A549 (cell line): Measurements from ENCODE around the gene ITSN1. TPM values are rescaled to one million over a fixed set of nuclear protein-coding genes. Genes with fewer than 3 reads are reported as not detected.
A peak's percentile ranks its signal among the peaks of the same experiment; 100 is the strongest.

Source experiments
- ATAC-seq, 2 experiments: fragments of 200-7000 bp in 1 of 2; fragments of >200 bp in 1 of 2; cut with Nextera tagmentation in 1 of 2; cut with Tn5 transposase in 1 of 2; 3 replicates each; pipeline versions ENCODE4 v1.8.0 to v1.9.1; 2018 to 2020; ENCODE audit warnings: mild to moderate bottlenecking in 1 of 2, moderate library complexity in 1 of 2
- CTCF ChIA-PET: fragments of 300-600 bp; sonication (Branson Sonifier 250); formaldehyde crosslinking; extraction: SDS; loops from one replicate; lab custom pipeline; 2021; ENCODE audit warnings: antibody characterized with exemption, inconsistent platforms; lab: Yijun Ruan, JAX
- POLR2A ChIA-PET: fragments of 350-600 bp; formaldehyde crosslinking; extraction: SDS; loops from one replicate; lab custom pipeline; 2021; ENCODE audit warnings: antibody characterized with exemption, inconsistent platforms; lab: Yijun Ruan, JAX
- DNase-seq, 2 experiments: peaks; one replicate each; pipeline versions ENCODE4 v3.0.0 to v3.0.0-alpha.2; 2011 to 2016; ENCODE audit warnings: low read depth in 1 of 2, low spot score in 1 of 2
- FAIRE-seq: peaks from 2 replicates; lab custom pipeline; 2011; peaks lifted over from hg19 to GRCh38; lab: Jason Lieb, UNC
- H3K27ac ChIP-seq, 2 experiments: fragments of >200 bp; sonication (Bioruptor Twin); formaldehyde crosslinking; 3 replicates each; pipeline ENCODE4 v1.5.1; 2016 to 2017
- H3K4me1 ChIP-seq: fragments of >200 bp; sonication (Bioruptor Twin); formaldehyde crosslinking; 3 replicates; pipeline ENCODE4 v1.6.1; 2016
- H3K4me2 ChIP-seq: fragments of >200 bp; sonication (Bioruptor Twin); formaldehyde crosslinking; 3 replicates; pipeline ENCODE4 v1.6.1; 2016
- H3K4me3 ChIP-seq: fragments of >200 bp; sonication (Bioruptor Twin); formaldehyde crosslinking; 3 replicates; pipeline ENCODE4 v1.5.1; 2016
- H3K9me3 ChIP-seq: fragments of >200 bp; sonication (Bioruptor Twin); formaldehyde crosslinking; 3 replicates; pipeline ENCODE4 v1.6.1; 2016
- BHLHE40 ChIP-seq: IDR thresholded peaks from 2 replicates; pipeline ENCODE4 v1.6.1; 2012; ENCODE audit warnings: low read depth, low read length, inconsistent platforms
- CBX8 ChIP-seq: fragments of 200-600 bp; sonication (generic); IDR thresholded peaks from 2 replicates; pipeline ENCODE4 v1.6.1; 2016
- CTCF ChIP-seq: fragments of >200 bp; sonication (Bioruptor Twin); formaldehyde crosslinking; IDR thresholded peaks from 3 replicates; pipeline ENCODE4 v1.5.1; 2016
- EHMT2 ChIP-seq: fragments of 200-600 bp; sonication (generic); IDR thresholded peaks from 2 replicates; pipeline ENCODE4 v1.6.1; 2016; ENCODE audit warnings: antibody characterized with exemption, low read depth, mild to moderate bottlenecking, moderate library complexity
- FOSB ChIP-seq: fragments of 250-450 bp; sonication (Bioruptor Pico); IDR thresholded peaks from 2 replicates; pipeline ENCODE4 v1.5.0; 2020; ENCODE audit warnings: mild to moderate bottlenecking, moderate library complexity
- GATA3 ChIP-seq: IDR thresholded peaks from 2 replicates; pipeline ENCODE4 v1.6.1; 2012; ENCODE audit warnings: borderline replicate concordance
- HDAC2 ChIP-seq: fragments of 200-600 bp; sonication (generic); IDR thresholded peaks from 2 replicates; pipeline ENCODE4 v1.6.1; 2016
- HOXA7 ChIP-seq: fragments of 250-450 bp; sonication (Bioruptor Pico); IDR thresholded peaks from 2 replicates; pipeline ENCODE4 v1.5.0; 2020; ENCODE audit warnings: mild to moderate bottlenecking, moderate library complexity
- KDM5A ChIP-seq: fragments of 200-600 bp; sonication (generic); IDR thresholded peaks from 2 replicates; pipeline ENCODE4 v1.6.1; 2016; ENCODE audit warnings: antibody characterized with exemption, mild to moderate bottlenecking
- MAFK ChIP-seq: fragments of 450-650 bp; IDR thresholded peaks from 2 replicates; pipeline ENCODE4 v1.6.1; 2014; ENCODE audit not compliant: partially characterized antibody
- NFE2L2 ChIP-seq: fragments of 150-350 bp; conservative IDR thresholded peaks from 2 replicates; pipeline ENCODE4 v1.6.1; 2014; ENCODE audit warnings: low read length
- NPAS2 ChIP-seq: fragments of 250-450 bp; sonication (Bioruptor Pico); IDR thresholded peaks from 2 replicates; pipeline ENCODE4 v1.8.0; 2022; ENCODE audit warnings: mild to moderate bottlenecking, moderate library complexity, borderline replicate concordance
- NR3C1 ChIP-seq: fragments of >200 bp; sonication (Bioruptor Twin); formaldehyde crosslinking; IDR thresholded peaks from 3 replicates; pipeline ENCODE4 v1.6.1; 2017
- PHF8 ChIP-seq: fragments of 200-600 bp; sonication (generic); IDR thresholded peaks from 2 replicates; pipeline ENCODE4 v1.6.1; 2016; ENCODE audit warnings: low read depth, mild to moderate bottlenecking, antibody characterized with exemption, moderate library complexity, borderline replicate concordance
- POLR2A ChIP-seq: IDR thresholded peaks from 2 replicates; pipeline ENCODE4 v1.6.1; 2012; ENCODE audit warnings: mild to moderate bottlenecking, low read length
- POLR2AphosphoS2 ChIP-seq: conservative IDR thresholded peaks from 2 replicates; pipeline ENCODE4 v1.6.1; 2012; ENCODE audit warnings: low read length, improper control_type of control experiment, inconsistent platforms
- RAD21 ChIP-seq, 2 experiments: fragments of >200 bp in 1 of 2; sonication (Bioruptor Twin) in 1 of 2; formaldehyde crosslinking in 1 of 2; IDR thresholded peaks in 1 of 2; conservative IDR thresholded peaks in 1 of 2; 2 replicates in 1 of 2; 3 replicates in 1 of 2; pipeline ENCODE4 v1.6.1; 2012 to 2018; ENCODE audit warnings: inconsistent platforms in 1 of 2
- RARB ChIP-seq: fragments of 250-450 bp; sonication (Bioruptor Pico); IDR thresholded peaks from 2 replicates; pipeline ENCODE4 v1.8.0; 2021; ENCODE audit warnings: mild to moderate bottlenecking, moderate library complexity
- RFX5 ChIP-seq: fragments of 450-650 bp; IDR thresholded peaks from 2 replicates; pipeline ENCODE4 v1.7.1; 2014; ENCODE audit warnings: antibody characterized with exemption, mild to moderate bottlenecking, moderate library complexity
- TP53 ChIP-seq: fragments of 250-450 bp; sonication (Bioruptor Pico); IDR thresholded peaks from 2 replicates; pipeline ENCODE4 v1.5.0; 2021; ENCODE audit warnings: mild to moderate bottlenecking, moderate library complexity
- USF2 ChIP-seq: fragments of 450-650 bp; IDR thresholded peaks from 2 replicates; pipeline ENCODE4 v1.6.1; 2014; ENCODE audit warnings: antibody characterized with exemption
- ZSCAN20 ChIP-seq: fragments of 250-450 bp; sonication (Bioruptor Pico); IDR thresholded peaks from 2 replicates; pipeline ENCODE4 v1.8.0; 2022; ENCODE audit warnings: mild to moderate bottlenecking, moderate library complexity
- WGBS: methylation state at CpG from one replicate; pipeline ENCODE4 v1.1.6; 2017; ENCODE audit errors: missing lambda C conversion rate; 5-methylcytosine and 5-hydroxymethylcytosine counted together
- polyA plus RNA-seq, 4 experiments: library from polyadenylated mRNA; depleted of rRNA in 3 of 4; stranded (reverse); fragments of >200 nt; fragmentation: RNase III in 1 of 4; extraction: RNeasy Plus Mini Kit Qiagen cat#74134 plus additional on column Dnase treatment in 1 of 4; gene quantifications; 2 replicates in 3 of 4; 3 replicates in 1 of 4; pipeline ENCODE4 v1.2.3, GENCODE V29; 2011 to 2017
- TF ChIP-seq, protein P1 (sequence below): fragments of 250-450 bp; sonication (Bioruptor Pico); IDR thresholded peaks from 2 replicates; pipeline ENCODE4 v1.5.0; 2020; ENCODE audit warnings: low read depth, mild to moderate bottlenecking, moderate library complexity

ITSN1 gene
- polyA plus RNA-seq, 2 of the 4 experiments (the other 2 are of a cell fraction) = 15.2 to 23.7 TPM

GRCh38 chr21:33751533-33751932 is 109.2 kb downstream of the ITSN1 start:
- no peak overlapping the region for H3K4me3 ChIP-seq
- POLR2A ChIA-PET = no interaction called here
- DNase-seq (no peak), FAIRE-seq (no peak), ATAC-seq (no peak)
- TF ChIP-seq MAFK (no peak), HOXA7 (CRISPR knock-in tag) (no peak), HDAC2 (no peak), NFE2L2 (no peak), FOSB (CRISPR knock-in tag) (no peak), GATA3 (no peak)
- TF ChIP-seq, protein P1, sequence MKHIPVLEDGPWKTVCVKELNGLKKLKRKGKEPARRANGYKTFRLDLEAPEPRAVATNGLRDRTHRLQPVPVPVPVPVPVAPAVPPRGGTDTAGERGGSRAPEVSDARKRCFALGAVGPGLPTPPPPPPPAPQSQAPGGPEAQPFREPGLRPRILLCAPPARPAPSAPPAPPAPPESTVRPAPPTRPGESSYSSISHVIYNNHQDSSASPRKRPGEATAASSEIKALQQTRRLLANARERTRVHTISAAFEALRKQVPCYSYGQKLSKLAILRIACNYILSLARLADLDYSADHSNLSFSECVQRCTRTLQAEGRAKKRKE (CRISPR knock-in tag) = no peak
- CTCF ChIA-PET = no interaction called here
- no peak overlapping the region for H3K27ac ChIP-seq
- H3K4me2 ChIP-seq = no peak overlapping the region
- H3K4me1 ChIP-seq = no peaks in the 10 kb centered on the region
- H3K9me3 ChIP-seq = peaks cover 14% of the 10 kb centered on the region; the same call in 1 of the 3 replicates

- FAIRE-seq = no peak
- ATAC-seq = no peak
- Histone ChIP-seq H3K4me1 (no peaks in the 10 kb centered on the region), H3K4me3 (no peak overlapping the region), H3K4me2 (no peak overlapping the region), H3K9me3 (peaks cover 9% of the 10 kb centered on the region; the same call in 1 of the 3 replicates), H3K27ac (no peak overlapping the region)
- 66% methylated on average over 2 of the region's 2 CpGs for WGBS
- TF ChIP-seq PHF8 (no peak), MAFK (peak; percentile 75)
- ChIA-PET POLR2A (no interaction called here), CTCF (interaction anchor here (0.6 to 1.1 kb wide), 2 partner anchors 17 to 143 kb away, joined by 3 read pairs; no protein-coding TSS in a partner anchor)
- no peak for DNase-seq
Measured at GRCh38 chr21:33752260-33752659, 110.0 kb downstream of the ITSN1 start.

DNA sequence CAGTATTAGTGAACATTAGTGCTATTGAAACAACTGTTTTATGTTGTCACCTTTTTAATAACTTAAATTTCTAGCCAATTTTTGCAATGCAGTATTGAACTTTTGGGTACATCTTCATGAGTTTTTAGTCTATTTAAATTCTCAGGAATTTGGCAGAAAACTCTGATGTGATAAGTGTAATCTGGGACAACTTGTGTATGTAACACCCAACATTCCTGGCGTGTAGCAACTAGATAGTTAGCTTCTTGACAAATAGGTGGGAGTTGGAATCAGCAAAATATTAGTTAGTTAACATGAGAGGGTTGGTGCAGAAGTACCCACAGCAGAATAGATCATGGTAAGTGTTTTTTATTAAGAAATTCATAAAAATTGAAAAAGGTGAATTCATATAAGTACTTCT is 111.6 kb downstream of the ITSN1 start:
- WGBS = 100% methylated on average over 1 of the region's 1 CpG

GRCh38 chr21:33754481-33754880 is 112.2 kb downstream of the ITSN1 start:
- Histone ChIP-seq H3K27ac (no peak overlapping the region), H3K4me1 (no peaks in the 10 kb centered on the region), H3K4me2 (no peak overlapping the region), H3K4me3 (no peak overlapping the region), H3K9me3 (no peaks in the 10 kb centered on the region)
- ATAC-seq = no peak
- DNase-seq = no peak
- ChIA-PET CTCF (no interaction called here), POLR2A (no interaction called here)
- FAIRE-seq = no peak
- 93% methylated on average over 4 of the region's 4 CpGs for WGBS
- TF ChIP-seq POLR2A (no peak), KDM5A (no peak), CTCF (no peak), RAD21 (conservative IDR thresholded peaks at IDR 0.05 in 1 of 2, IDR thresholded peaks at IDR 0.05 in 1 of 2) (no peak), EHMT2 (no peak), NPAS2 (CRISPR knock-in tag) (no peak), NR3C1 (no peak), RARB (CRISPR knock-in tag) (no peak)

More for the DNA sequence above, 111.6 kb downstream of the ITSN1 start:
- POLR2A ChIA-PET = no interaction called here
- no peak for TF ChIP-seq RAD21 (conservative IDR thresholded peaks at IDR 0.05 in 1 of 2, IDR thresholded peaks at IDR 0.05 in 1 of 2)
- CTCF ChIA-PET = no interaction called here
- no peak for DNase-seq
- no peak for ATAC-seq
- no peak overlapping the region for H3K4me3 ChIP-seq
- no peak overlapping the region for H3K27ac ChIP-seq
- H3K4me2 ChIP-seq = no peak overlapping the region
- no peaks in the 10 kb centered on the region for H3K4me1 ChIP-seq
- FAIRE-seq = no peak
- H3K9me3 ChIP-seq = no peaks in the 10 kb centered on the region

- no peak overlapping the region for H3K4me3 ChIP-seq
- H3K9me3 ChIP-seq = no peaks in the 10 kb centered on the region
- FAIRE-seq (no peak), ATAC-seq (no peak), DNase-seq (no peak)
- ChIA-PET POLR2A (no interaction called here), CTCF (no interaction called here)
- H3K4me2 ChIP-seq = no peak overlapping the region
- H3K4me1 ChIP-seq = peaks cover 1% of the 10 kb centered on the region; the same call in 1 of the 3 replicates
- no peak overlapping the region for H3K27ac ChIP-seq
- 92% methylated on average over 1 of the region's 1 CpG for WGBS
- TF ChIP-seq BHLHE40 (no peak), TP53 (CRISPR knock-in tag) (no peak), ZSCAN20 (CRISPR knock-in tag) (no peak), USF2 (no peak), FOSB (CRISPR knock-in tag) (no peak), POLR2AphosphoS2 (no peak), RFX5 (no peak), CBX8 (no peak), CTCF (no peak)
Measured at GRCh38 chr21:33755354-33755753, 113.1 kb downstream of the ITSN1 start.
